ENCODE results near the gene SNAI1.
"Not testable (repeated sequence)": the region's sequence is repeated elsewhere in the genome, so short reads cannot be mapped to it uniquely, and the experiment has no call there.

SNAI1 gene

DNA sequence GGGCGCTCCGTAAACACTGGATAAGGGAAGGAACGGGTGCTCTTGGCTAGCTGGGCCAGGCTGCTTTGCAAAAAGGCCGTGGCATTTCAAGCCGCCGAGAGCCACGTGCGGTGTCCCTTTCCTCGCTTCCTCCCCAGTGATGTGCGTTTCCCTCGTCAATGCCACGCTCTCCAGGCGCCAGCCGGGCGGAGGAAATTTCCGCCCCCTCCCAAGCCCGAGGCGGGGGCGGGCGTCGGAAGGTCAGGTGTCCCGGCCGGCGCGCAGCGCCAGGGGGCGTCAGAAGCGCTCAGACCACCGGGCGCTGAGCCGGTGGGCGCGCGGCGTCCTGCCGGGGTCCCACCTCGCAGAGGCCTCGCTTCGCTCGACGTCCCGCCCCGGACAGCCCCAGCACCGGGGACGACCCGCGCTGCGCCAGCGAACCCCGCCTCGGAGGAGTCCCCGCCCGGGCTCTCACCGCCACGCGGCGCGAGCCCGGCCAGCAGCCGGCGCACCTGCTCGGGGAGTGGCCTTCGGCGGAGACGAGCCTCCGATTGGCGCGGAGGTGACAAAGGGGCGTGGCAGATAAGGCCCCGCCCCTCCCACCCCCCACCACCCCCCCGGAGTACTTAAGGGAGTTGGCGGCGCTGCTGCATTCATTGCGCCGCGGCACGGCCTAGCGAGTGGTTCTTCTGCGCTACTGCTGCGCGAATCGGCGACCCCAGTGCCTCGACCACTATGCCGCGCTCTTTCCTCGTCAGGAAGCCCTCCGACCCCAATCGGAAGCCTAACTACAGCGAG, at the start of gene SNAI1:
Gene SNAI1, plus strand, starts transcription at position 635 of the 777 bp plus-strand sequence. Its CDS starts 80 bp downstream, at position 715.
- DNase-seq (ENCODE audit: low read depth in 3 of 3) = peak; percentile 49 to 73 (median 73)

DNA sequence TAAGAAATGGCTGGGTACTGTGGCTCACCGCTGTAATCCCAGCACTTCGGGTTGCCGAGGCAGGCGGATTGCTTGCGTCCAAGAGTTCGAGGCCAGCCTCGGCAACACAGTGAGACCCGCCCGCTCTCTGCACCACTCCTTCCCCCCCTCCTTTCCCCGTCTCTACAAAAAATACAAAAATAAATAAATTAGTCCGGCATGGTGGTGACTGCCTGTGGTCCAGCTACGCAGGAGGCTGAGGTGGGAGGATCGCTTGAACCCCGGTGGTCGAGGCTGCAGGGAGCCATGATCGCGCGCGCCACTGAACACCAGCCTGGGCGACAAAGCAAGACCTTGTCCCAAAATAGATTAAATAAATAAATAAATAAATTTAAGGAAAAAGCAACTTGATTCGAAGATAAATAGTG, 47.0 kb upstream of the SNAI1 start:
- no peak for DNase-seq (ENCODE audit: low read depth in 3 of 3)

DNA sequence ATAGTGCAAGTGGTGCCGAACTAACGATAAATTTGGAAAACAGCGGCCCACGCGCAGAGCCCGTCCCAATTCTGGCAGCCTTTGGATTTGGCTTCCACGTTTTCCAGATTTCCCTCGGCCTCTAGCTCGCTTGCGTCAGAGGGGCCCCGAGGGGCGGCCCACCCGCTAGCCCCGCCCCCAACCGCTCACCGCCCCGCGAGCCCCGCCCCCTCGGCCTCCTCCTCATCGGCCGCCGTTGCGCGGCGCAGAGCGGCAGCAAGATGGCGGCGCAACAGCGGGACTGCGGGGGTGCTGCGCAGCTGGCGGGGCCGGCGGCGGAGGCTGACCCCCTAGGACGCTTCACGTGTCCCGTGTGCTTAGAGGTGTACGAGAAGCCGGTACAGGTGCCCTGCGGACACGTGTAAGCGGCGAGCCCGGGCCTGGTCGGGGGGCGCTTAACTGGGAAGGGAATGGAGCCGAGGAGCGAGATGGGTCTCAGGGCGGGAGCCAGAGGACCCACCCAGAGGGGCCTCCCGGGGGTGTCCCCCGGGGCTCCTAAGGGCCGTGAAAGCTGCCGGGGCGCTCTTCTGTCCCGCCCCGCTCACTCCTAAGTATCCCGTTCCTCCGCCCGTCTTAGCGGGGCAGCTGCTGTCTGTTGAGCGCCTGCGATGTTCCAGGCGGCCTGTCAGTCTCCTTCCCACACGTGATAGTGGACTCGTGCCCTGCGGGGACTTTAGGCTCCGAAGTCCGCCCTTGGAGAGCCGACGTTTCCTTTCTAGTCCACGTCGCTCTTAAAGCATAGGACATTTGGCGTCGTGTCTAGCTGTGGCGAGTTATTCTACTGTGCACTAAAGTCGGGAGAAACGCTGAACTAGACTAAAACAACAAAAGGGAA, 46.4 kb upstream of the SNAI1 start, which contains the start of gene RNF114:
Gene RNF114, plus strand, starts transcription at position 245 of the 874 bp plus-strand sequence. Its CDS starts 16 bp downstream, at position 261.
- peak; percentile 85 to 93 (median 86) for DNase-seq (ENCODE audit: low read depth in 3 of 3)

DNA sequence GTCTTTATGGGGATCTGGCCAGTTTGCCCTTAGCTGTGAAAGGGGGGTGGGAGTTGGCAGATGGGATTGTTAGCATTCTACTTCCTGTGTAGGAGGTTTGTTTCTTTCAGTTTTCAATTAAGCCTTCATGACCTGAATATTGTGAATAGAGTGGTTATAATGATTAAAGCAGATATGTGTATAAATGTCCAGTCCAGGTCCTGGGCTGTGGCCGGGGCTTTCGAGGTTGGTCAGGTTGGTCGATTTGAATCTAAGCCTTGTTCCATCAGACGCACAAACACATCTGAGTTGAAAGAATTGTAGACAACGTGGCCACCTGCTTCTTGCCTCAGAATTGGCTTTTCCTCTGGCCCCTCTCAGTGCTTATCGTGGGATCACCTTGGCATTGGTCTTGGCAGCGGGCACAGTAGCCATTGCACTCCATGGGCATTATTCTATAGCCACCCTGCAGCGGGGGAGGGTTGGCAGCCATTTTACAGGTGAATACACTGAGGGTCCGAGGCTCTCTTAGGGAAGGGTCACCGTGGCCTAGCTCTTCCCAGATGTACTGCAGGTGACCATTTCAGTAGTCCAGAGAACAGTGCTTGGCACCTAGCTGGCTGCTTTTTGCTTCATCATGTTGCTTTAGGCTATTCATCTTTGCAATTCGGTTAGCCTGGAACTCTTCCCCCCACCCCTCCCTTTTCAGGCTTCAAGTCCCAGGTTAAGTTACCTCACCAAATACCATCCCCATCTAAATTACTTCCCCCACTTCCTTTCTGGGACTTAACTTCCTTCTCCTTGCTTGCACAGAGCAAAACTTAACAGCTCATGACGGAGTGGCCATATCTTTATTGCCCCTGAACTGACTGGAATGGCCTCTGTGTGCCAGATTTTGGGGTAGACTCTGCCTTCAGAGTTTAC, 45.5 kb upstream of the SNAI1 start:
- no peak for DNase-seq (ENCODE audit: low read depth in 3 of 3)

DNA sequence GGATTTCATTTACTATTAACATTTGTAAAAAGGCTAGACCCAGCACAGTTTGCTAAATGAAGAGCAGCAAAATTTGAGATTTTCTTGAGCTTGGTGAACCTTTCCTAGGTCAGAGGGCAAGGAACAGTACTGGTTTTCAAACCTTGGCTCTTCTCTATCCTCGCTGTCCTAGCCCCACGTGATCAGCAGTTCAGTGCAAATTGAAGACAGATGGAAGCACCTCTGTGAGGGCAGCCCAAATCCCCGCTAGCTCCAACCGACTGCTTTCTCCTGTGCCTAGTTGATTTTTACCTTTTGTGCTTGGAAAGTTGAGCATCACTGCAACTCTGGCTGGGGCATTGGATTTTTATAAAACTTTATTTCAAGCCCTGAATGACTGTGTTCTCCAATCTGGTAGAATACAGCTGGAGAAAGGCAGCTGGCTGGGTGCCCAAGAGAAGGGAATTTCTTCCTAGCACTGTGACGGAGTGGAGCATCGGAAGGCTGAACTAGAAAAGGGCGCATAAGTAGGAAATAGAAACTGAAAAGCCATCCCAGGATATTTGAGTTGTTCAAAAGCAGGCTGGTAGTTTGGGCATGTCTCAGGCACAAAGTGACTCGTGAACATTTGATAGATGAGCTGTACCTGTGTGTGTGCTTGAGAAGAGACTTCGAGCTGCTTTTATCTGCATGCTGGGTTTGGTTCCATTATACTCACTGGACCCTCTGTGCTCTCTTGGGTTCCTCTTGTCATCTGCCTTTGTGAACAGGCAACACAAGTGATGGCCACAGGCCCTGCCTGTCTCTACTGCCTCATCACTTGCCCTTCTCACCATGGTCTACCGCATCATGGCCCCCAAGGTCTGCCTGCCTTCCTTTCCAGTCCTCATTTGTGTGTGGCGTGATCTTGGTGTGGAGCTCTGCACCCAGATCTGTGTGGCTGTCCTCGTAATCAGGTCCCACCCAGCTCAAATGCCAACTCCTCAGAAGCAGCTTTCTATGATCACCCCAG, 44.3 kb upstream of the SNAI1 start:
- DNase-seq (ENCODE audit: low read depth in 3 of 3) = no peak

DNA sequence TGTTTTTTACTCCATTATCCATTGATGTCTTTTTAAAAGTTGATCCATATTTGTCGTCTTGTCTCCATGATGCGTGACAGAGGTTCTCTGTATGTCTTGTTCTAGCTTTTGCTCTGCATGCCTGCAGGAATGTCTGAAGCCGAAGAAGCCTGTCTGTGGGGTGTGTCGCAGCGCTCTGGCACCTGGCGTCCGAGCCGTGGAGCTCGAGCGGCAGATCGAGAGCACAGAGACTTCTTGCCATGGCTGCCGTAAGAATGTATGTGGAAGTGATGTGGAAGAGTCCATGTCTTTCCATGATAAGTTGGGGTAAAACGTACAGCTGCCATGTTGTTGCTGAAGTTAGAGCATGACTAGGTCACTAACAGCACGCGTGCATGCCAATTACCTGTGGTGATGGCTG, 41.3 kb upstream of the SNAI1 start:
- no peak for DNase-seq (ENCODE audit: low read depth in 3 of 3)

DNA sequence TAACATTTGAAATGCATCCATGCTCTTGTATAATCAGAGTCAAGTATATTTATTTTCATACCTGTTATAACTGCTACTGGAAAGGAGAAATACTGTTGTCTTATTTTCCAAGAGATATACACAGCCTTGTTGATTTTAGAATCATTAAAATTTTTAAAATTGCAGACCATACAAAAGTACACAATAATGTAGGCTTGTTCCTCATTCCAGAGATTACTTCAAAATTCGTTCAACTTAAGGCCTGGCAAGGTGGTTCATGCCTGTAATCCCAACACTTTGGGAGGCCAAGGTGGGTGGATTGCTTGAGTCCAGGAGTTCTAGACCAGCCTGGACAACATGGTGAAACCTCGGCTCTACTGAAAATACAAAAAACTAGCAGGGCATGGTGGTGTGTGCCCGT, 40.5 kb upstream of the SNAI1 start:
- DNase-seq (ENCODE audit: low read depth in 3 of 3) = no peak

DNA sequence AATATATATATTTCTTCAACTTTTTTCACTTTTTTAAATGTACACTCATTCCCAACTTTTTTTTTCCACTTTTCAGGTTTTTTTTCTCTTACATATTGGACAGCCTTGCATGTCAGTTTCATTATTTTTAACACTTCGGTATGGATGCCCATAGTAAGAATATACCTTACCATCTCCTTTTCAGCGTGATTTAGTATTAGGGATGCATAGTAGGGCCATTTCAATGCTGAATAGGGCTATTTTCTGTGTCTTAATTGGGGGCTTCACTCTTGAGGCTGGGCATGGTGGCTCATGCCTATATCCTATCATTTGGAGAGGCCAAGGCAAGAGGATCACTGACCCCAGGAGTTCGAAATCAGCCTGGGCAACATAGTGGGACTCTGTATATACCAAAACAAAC, 39.8 kb upstream of the SNAI1 start:
- no peak for DNase-seq (ENCODE audit: low read depth in 3 of 3)

DNA sequence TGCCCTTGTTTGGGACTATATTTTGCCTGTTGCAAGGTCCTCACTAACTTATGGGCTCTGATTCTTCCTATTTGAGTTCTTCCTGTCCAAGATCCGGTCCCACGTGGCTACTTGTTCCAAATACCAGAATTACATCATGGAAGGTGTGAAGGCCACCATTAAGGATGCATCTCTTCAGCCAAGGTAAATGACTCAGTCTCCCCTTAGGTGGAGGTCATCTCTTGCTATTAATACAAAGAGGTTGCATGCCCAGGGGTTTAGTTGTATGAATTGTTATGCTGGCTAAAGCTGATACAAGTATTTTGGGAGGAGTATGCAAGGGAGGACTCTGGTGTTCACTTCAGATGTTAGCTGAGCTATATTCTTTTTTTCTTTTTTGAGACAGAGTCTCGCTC, 37.5 kb upstream of the SNAI1 start:
- no peak for DNase-seq (ENCODE audit: low read depth in 3 of 3)

DNA sequence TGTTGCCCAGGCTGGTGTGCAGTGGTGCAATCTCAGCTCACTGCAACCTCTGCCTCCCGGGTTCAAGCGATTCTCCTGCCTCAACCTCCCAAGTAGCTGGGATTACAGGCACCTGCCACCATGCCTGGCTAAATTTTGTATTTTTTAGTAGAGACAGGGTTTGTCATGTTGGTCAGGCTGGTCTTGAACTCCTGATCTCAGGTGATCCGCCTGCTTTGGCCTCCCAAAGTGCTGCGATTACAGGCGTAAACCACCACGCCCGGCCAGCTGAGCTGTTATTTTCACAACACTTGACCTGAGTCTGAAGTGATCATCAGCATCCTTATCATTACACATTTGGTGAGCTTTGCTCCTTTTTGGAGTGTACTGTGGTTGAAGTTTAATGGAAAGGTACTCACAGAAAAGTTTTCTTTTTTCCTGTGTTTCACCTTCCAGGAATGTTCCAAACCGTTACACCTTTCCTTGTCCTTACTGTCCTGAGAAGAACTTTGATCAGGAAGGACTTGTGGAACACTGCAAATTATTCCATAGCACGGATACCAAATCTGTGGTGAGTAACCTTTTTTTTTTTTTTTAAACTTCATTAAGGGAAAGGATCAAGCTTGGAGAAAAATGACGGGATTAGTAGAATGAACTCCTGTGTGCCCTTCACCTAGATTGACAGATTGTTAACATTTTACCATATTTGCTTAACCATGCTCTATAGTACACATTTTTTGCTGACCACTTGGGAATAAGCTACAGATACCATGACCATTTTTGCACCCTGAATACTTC, 36.9 kb upstream of the SNAI1 start:
- no peak for DNase-seq (ENCODE audit: low read depth in 3 of 3)

DNA sequence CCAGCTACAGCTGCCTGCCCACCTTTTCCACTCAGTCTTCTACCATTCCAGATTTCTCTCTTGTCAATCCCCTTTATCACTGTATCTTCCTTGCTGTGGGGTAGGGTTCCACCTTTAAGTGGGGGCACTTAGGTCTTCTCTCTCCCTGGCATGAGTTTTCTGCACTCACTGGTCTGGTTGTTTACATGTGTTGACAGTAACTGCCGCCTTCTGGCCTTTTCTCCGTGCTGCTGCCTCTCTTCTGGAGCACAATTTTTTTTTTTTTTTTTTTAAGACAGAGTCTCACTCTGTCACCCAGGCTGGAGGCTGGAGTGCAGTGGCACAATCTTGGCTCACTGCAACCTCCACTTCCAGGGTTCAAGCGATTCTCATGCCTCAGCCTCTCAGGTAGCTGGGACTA, 34.6 kb upstream of the SNAI1 start:
- DNase-seq (ENCODE audit: low read depth in 3 of 3) = no peak

DNA sequence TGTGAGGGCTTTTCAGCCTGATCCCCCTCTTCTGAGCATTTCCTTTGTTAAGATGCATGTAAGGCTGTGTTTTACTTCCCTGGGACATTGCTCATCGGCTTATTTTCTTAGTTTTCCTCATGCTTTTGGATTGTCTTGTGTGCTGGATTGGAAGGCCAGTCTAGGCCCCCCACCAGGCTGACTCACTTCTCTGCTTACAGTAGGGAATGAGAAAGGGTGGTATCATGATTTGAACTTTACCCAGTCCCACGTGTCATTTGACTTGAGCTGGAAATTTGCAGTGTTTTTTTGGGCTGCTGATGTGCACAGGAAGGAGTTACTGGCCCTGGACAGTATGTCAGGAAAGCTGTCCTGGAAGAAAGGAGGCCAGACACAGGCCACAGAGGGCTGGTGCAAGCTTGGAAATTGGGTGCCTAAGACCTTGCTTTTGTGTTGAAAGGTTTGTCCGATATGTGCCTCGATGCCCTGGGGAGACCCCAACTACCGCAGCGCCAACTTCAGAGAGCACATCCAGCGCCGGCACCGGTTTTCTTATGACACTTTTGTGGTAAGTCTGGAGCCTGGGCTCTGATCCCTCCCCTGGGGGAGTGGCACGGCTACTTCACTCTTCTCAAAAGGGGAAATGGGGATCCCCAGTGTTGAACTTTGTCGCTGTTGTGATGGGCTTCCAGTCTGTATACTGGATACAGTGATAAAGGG, 33.8 kb upstream of the SNAI1 start:
- no peak for DNase-seq (ENCODE audit: low read depth in 3 of 3)

DNA sequence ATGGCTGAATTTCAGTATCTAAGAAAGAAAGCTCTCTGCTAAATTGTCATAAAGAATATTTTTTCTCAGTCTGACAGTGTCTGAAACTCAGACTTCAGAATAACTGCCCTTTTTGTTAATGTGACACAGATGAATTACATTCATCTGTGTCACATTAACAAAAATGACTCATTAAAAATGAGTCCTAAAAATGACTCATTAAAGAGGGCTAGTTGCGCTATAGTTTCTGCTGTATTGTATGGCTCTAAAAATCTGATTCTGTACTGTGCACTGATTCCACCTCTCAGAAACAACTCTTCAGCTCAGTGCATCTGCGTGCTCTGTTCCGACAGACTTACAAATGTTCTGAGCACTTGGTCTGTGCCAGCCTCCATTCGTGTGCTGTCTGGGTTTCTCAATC, 31.6 kb upstream of the SNAI1 start:
- DNase-seq (ENCODE audit: low read depth in 3 of 3) = no peak

DNA sequence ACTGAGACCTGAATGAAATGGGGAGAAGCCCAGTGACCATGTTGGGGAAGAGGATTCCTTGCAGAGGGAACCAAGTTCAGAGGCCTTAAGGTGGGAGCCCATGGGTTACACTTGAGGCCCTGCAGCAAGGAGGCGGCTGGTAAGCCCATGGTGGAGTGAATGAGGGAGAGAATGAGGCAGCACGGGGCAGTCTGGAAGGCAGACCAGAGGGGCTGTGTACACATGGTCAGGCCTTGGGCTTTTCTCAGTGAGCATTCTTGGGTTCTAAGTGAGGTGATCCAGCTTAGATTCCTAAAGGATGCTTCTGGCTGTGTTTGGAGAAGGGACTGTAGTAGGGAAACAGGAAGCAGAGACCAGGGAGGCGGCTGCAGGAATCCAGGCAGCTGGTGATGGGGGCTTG, 27.6 kb upstream of the SNAI1 start:
- DNase-seq (ENCODE audit: low read depth in 3 of 3) = no peak

DNA sequence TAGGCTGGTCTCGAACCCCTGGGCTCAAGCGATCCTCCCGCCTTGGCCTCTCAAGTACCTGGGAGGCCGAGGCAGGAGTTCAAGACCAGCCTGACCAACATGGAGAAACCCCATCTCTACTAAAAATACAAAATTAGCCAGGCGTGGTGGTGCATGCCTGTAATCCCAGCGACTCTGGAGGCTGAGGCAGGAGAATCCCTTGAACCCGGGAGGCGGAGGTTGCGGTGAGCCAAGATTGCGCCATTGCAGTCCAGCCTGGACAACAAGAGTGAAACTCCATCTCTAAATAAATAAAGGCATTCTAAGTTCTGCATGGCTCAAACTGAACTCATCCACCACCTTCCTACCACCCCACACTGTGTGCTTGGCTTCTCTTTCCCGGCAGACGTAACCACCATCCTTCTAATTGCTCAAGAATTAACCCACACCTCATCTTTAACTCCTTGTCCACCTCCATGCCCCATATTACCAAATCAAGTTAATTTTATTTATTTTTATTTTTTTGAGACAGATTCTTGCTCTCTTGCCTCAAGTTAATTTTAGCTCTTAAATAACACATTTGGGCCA, 26.9 kb upstream of the SNAI1 start:
- not testable (repeated sequence) for DNase-seq (ENCODE audit: low read depth in 3 of 3)

DNA sequence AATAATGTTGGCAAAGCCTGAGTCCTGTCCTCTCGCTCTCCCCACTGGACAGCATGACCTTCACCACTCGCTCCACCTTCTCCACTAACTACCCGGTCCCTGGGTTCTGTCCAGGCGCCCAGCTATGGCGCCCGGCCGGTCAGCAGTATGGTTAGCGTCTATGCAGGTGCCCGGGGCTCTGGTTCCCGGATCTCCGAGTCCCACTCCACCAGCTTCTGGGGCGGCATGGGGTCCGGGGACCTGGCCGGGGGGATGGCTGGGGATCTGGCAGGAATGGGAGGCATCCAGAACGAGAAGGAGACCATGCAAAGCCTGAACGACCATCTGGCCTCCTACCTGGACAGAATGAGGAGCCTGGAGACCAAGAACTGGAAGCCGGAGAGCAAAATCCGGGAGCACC, 26.1 kb upstream of the SNAI1 start:
- DNase-seq (ENCODE audit: low read depth in 3 of 3) = no peak

DNA sequence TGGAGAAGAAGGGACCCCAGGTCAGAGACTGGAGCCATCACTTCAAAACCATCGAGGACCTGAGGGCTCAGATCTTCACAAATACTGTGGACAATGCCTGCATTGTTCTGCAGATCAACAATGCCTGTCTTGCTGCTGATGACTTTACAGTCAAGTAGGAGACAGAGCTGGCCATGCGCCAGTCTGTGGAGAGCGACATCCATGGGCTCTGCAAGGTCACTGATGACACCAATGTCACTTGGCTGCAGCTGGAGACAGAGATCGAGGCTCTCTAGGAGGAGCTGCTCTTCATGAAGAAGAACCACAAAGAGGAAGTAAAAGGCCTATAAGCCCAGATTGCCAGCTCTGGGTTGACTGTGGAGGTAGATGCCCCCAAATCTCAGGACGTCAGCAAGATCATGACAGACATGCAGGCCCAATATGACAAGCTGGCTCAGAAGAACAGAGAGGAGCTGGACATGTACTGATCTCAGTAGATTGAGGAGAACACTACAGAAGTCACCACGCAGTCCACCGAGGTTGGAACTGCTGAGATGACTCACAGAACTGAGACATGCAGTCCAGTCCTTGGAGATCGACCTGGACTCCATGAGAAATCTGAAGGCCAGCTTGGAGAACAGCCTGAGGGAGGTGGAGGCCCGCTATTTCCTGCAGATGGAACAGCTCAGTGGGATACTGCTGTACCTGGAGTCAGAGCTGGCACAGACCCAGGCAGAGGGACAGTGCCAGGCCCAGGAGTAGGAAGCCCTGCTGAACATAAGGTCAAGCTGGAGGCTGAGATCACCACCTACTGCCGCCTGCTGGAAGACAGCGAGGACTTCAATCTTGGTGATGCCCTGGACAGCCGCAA, 25.5 kb upstream of the SNAI1 start:
- not testable (repeated sequence) for DNase-seq (ENCODE audit: low read depth in 3 of 3)

DNA sequence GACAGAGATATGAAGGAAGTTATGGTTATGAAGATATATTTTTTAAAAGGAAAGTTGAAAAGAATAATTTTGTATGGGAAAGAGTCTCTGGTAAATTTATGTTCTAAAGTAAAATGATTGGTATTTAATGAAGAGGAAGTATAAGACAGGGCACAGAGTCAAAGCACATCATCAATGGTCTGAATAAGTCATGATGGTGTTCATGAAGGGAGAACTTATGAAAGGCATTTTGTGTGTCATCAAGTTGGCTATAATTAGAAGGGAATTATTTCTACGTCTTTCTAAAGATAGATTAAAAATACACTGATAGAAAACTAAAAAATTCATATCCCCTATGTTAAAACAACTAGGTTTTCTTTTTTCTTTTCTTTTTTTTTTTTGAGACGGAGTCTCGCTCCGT, 21.4 kb upstream of the SNAI1 start:
- no peak for DNase-seq (ENCODE audit: low read depth in 3 of 3)

All from stimulated activated CD4-positive, alpha-beta T cell treated with anti-CD3 and anti-CD28 coated beads, TNF-alpha, amount 100 ng/mL, for 48 hours (primary cell).